RKO (cell line): Measurements from ENCODE around the gene HOXB4.
"Not testable (repeated sequence)": the region's sequence is repeated elsewhere in the genome, so short reads cannot be mapped to it uniquely, and the experiment has no call there.

ENCODE experiments used
- DNase-seq: peaks from one replicate; pipeline ENCODE4 v3.0.0-alpha.2; 2016; ENCODE audit warnings: low spot score

The HOXB4 gene

GRCh38 chr17:48546924-48547807 is 31.0 kb downstream of the HOXB4 start:
- no peak for DNase-seq

GRCh38 chr17:48546137-48546923 is 31.8 kb downstream of the HOXB4 start:
- DNase-seq = no peak

- no peak for DNase-seq
These were observed 32.6 kb downstream of the HOXB4 start for GRCh38 chr17:48545539-48545938.

GRCh38 chr17:48545022-48545375 is 33.2 kb downstream of the HOXB4 start, which contains the start of gene HOXB2:
TSS of gene HOXB2 (minus strand) at chr17:48545109. CDS start at chr17:48544911, 198 bp downstream.
- no peak for DNase-seq

GRCh38 chr17:48544349-48545021 is 33.7 kb downstream of the HOXB4 start:
- DNase-seq = peak; percentile 58

GRCh38 chr17:48543854-48544348 is 34.2 kb downstream of the HOXB4 start:
- DNase-seq = no peak

GRCh38 chr17:48543107-48543853 is 34.9 kb downstream of the HOXB4 start:
- DNase-seq = peak; percentile 74

- no peak for DNase-seq
These were observed 35.4 kb downstream of the HOXB4 start for GRCh38 chr17:48542698-48543106.

GRCh38 chr17:48542114-48542656 is 36.0 kb downstream of the HOXB4 start:
- DNase-seq = peak; percentile 63

GRCh38 chr17:48541577-48542113 is 36.5 kb downstream of the HOXB4 start:
- DNase-seq = peak; percentile 68

- peak; percentile 40 for DNase-seq
These were observed 37.0 kb downstream of the HOXB4 start for GRCh38 chr17:48541036-48541576.

- no peak for DNase-seq
These were observed 37.9 kb downstream of the HOXB4 start for GRCh38 chr17:48540213-48540612.

- DNase-seq = peak; percentile 88
These were observed 39.0 kb downstream of the HOXB4 start for GRCh38 chr17:48539177-48539576.

- no peak for DNase-seq
These were observed 40.8 kb downstream of the HOXB4 start for GRCh38 chr17:48537316-48537715.

- DNase-seq = not testable (repeated sequence)
These were observed 42.2 kb downstream of the HOXB4 start for GRCh38 chr17:48535793-48536559.

- DNase-seq = no peak
These were observed 45.9 kb downstream of the HOXB4 start for GRCh38 chr17:48532261-48532660.

GRCh38 chr17:48530887-48531272 is 47.3 kb downstream of the HOXB4 start, which contains the start of gene HOXB1:
TSS of gene HOXB1 (minus strand) at chr17:48531011. CDS start at chr17:48530904, 107 bp downstream.
- no peak for DNase-seq

GRCh38 chr17:48530208-48530886 is 47.8 kb downstream of the HOXB4 start:
- DNase-seq = no peak

GRCh38 chr17:48529683-48530009 is 48.5 kb downstream of the HOXB4 start:
- no peak for DNase-seq
